SKM-1 treated with dmso at 0.1 percent for 144 hours (cell line): ENCODE data around the gene TMEM178B.

ENCODE experiments used
- DNase-seq: peaks from one replicate; lab custom pipeline; 2025; ENCODE audit not compliant: unreplicated experiment; lab: John Stamatoyannopoulos, UW

TMEM178B gene

DNA sequence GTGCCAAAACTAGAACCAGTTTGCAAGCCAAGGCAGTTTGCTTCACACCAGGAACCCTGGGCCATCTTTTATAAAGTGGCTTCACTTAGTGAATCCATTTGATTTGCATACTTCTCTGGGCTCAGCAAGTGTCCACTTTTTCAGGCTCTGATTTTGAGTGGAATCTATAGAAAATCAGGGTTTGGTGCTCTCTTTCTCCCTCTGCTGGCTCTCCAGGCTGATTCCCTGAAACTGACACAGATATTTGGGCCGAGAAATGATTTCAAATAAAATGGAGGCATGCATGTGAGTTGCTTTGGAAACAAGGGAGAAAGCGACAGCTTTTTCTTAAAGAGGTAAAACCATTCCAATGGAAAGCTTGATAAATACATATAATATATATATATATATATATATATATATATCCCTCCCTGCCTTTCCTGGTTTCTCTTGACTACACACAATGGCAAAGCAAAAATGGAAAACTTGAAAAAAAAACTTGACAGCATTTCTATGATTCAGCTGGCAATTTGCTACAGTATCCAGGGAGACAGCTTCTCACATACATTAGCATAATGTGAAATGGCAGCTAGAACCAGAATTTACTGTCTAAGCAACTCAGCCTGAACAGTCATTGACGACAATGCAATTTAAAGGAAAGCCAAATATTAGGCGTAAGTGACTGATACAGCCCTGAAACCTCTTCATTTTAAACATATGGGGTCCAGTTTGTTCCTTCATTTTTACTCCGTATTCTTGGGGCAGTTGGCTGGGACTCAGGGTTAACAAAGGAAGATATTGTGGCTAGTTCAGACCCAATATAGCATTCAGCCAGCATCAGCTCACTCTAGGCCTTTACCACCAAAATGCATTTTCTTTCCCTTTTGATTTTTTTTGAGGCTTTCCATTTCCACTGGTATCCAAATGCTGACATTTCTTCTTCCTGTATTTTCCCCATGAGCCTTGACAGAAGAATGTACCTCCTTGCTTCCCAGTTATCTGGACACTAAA is 188.5 kb downstream of the TMEM178B start:
- DNase-seq, result no peak

DNA sequence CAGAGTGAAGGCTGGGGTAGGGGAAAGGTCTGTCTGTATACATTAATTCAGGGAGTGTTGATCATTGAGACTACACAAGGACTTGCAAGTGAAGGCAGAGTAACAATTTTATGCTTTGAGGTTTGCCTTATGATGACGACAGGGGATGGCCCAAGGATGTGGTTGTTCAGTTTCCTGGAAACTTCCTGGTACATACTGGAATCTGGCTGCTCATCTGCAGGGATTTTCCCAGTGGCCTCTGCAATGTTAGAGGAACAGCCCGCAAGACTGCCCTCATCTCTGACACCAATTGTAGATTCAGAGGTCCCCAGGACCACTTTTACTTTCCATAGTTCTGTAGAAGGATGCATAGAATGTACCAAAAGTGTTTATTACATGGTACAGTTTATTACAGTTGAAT is 189.6 kb downstream of the TMEM178B start:
- no peak for DNase-seq

DNA sequence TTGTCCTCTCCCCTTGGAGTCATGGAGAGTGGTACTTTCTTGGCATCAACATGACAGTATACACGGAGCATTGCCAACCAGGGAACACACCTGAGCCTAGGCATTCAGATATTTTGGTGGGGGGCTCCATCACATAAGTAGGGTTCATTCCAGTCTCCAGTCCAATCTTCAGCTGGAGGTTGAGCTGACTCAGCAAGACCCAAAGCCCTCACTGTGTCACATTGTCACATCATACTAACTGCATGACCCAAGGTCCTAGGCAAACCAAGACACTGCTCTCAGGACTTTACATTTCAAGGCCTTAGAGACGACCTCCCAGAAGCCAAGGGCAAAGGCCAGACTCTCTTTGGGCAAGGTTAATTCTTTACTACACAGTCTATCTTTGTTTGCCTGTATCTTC is 190.1 kb downstream of the TMEM178B start:
- DNase-seq, result no peak

DNA sequence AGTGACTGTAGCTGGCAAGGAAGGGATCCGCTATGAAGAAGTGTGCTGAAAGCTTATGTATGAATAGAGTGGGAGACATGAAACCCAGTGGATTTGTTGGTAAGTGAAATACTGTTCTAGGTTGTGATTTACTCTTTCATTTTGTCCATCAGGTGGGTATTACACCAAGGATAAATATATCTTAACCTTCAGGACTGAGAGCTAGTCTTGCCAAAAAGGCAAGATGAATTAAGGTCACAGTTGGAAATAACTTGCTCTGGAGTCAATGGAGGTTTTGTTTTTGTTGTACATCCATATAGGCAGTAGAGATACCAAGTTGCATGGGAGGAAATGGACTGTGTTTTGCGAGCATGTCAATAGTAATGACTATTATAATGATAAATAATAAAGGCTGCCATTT is 190.6 kb downstream of the TMEM178B start:
- no peak for DNase-seq

DNA sequence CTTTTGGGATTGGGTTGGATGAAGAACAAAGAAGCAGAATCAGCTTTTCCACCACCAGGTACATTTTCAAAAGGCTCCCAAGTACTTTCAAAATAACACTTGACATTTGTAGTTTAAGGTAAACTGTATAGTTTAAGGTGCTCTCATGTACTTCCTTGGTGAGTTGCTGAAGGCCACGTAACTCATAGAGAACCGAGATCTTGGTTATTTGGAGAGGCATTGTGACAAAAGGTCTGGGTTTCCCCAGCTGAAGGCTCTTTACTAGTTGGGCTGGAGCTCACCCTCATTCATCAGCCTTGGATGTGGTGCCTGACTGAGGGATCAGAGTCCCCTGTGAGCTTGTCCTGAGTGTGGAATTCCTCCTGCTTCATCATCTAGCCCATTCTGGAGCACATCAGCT is 191.8 kb downstream of the TMEM178B start:
- DNase-seq, result no peak

DNA sequence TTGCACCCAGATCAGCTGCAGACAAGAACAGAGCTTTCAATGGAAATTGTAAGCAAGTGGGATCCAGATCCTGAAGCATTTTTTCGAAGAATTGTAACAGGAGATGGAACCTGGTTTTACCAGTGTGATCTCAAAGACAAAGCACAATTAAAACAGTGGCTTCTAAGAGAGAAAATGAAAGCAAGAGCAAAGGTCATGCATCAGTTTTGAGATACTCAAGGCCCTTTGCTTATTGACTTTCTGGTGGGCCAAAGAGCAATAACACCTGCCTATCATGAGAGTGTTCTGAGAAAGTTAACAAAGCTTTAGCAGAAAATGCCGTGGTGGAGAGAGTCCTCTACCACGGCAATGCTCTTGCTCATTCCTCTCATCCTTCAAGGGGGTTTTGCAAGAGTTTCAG is 194.8 kb downstream of the TMEM178B start:
- DNase-seq, result no peak

DNA sequence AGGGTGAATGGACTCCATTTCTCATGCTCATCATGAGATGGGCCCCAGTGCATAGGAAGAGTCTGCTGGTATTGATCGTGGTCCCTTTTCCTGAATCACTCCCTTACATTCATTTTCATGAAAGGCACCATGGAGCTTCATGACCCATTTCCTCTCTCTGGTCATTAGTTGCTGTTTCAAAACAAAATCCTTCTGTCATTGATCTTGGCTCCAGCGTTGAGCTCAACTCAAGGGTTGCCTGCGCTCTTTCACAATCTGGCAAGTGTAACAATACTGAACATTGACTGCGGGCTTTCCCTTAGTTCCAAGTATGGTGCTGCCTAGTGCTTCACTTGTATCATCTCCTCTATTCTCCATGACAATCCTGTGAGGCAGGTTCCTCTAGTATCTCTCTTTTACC is 197.6 kb downstream of the TMEM178B start:
- no peak for DNase-seq

DNA sequence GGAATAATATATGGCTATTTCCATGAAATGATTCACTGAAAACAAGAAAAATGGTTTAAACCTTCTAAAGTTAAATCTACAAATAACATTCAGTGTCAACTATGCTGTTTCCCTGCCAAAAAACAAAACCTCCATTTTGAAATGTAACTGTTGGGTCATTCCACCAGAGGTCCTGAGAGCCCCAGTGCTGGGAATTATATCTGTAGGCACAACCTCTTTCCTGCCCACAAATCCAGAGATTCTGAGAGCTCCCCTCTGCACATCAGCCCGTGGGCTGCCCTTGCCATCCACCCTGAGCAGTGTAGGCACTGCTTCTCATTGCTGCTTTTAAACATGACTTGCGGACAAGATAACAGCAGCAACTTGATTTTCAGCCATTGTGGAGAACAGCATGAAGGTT is 198.6 kb downstream of the TMEM178B start:
- no peak for DNase-seq

DNA sequence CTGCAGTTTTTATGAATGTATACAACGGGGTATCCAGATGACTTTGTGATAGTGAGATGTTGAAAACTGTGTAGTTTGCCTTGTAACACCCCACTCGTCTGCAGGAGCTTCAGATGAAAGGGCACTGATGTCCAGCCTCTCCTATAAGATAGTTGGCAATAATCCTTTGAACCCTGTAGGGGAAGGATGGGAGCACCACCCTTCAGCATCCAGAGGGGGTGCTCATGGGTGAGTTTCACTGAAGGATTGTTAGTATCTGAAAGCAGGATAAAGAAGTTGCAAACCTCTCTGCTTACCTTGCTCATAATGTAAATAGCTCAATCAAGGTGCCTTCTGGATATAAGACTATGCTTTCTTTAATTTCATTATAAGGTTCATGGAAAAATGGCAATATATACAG is 201.5 kb downstream of the TMEM178B start:
- no peak for DNase-seq

DNA sequence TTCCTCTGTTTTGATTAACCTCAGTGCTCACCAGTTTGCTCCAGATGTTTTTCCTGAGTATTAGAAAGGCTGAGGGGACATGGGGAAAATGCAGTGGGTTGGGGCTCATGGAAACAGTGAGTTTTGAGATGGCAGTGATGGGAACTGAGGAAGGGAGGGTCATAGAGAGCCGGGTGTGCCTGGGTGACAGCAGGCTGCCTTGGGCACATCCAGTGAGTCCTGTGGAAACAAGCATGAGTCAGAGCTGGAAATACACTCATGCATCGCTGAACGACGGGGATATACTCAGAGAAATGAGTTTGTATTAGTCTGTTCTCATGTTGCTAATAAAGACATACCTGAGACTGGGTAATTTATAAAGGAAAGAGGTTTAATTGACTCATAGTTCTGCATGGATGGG is 202.2 kb downstream of the TMEM178B start:
- no peak for DNase-seq

DNA sequence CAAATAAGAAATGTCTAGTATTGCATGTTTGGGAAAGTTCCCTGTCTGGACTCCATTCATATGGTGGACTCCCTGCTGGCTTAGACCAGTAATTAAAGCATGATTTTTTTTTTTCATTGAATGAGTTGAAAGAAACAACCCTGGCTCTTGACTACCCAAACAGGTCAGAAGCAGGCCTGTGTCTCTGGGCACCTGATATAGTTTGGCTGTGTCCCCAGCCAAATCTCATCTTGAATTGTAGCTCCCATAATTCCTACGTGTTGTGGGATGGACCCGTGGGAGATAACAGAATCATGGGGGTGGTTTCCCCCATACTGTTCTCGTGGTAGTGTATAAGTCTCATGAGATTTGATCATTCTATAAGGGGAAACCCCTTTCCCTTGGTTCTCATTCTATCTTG is 206.2 kb downstream of the TMEM178B start:
- no peak for DNase-seq

DNA sequence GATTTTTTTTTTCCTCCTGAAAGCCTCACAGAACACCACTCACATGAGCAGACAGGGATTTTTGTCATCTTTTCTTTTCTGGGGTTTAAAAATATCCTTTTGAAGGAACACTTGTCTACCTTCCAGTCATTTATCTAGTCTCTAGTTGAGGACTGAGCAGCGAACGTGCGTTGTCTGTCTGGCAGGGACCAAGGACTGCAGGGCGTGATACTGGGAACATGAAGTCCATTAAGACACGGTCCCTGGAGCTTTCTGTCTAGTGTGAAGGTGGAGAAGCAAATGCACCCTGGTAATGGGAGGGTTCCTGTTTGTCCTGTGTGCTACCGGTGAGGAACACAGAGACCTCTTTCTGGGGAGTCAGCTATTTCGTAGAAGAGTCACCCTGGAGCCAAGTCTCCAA is 207.4 kb downstream of the TMEM178B start:
- DNase-seq, result no peak

DNA sequence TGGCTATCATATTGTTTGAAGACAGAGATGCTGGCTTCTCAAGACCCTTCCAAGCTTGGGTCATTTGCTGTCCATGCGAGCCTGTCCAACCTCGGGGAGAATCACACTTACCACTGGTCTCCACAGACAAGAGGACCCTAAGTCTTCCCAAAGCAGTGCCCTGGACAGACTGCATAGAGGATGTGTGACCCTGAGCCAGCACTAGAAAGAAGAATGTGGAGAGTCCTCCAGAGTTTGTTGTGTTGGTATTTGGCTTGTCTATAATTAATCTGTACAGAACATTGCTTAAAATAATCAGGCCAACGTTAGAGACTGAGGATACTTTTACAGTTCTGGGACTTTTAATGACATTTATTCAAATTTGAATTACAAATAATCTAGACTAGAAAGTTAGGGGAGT is 212.7 kb downstream of the TMEM178B start:
- no peak for DNase-seq

DNA sequence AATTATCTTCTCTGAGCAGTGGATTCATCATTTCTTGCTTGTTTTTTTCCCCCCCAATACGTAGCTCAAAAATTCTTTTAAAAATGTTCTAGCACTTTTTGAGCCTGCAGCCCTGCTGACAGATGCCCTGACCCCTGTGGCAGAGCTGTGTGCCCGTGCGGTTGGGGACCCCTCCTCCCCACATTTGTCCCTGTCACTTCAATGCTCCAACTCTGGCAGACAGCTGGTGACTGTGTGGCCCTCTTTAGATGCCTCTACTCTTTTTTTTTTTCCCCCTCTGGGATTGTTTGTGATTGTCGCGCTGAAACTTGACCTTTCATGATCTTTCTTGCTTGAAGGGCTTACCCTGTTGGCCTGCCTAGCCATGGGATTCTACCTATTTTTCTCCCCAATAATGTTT is 214.1 kb downstream of the TMEM178B start:
- DNase-seq, result no peak

DNA sequence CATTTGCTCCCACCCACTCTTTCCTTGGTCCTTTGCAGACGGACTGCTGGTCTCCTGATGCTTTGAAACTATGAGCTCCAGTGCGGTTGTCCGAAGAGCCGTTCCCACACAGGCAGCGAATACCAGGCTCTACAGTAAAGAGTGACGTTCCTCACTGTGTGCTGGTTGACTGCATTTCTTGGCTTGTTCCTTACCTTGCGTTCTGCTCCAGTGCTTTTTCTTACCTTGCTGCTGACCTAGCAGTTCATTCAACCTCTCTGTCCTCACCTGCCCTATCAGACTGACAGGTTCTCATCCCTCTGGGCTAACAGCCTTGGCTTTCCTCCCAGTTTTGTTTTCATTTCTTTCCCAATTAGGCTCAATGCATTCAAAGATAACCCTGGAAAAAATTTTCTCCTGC is 214.8 kb downstream of the TMEM178B start:
- no peak for DNase-seq

DNA sequence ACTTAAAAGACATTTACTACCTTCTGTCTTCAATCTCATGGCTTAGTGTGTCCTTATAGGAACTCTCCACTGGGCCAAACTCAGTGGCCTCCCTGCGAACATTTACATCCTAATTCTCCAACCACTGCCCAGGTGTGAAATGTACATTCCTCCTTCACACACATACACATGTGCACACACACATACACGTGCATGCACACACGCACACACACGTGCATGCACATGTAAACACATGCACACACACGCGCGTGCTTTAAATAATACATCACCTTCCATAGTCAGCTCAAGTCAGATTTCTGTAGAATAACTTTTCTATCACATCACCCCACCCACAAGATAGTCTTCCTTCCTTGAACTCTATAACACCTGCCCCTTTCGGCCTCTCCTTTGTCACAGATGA is 216.5 kb downstream of the TMEM178B start:
- DNase-seq, result no peak

DNA sequence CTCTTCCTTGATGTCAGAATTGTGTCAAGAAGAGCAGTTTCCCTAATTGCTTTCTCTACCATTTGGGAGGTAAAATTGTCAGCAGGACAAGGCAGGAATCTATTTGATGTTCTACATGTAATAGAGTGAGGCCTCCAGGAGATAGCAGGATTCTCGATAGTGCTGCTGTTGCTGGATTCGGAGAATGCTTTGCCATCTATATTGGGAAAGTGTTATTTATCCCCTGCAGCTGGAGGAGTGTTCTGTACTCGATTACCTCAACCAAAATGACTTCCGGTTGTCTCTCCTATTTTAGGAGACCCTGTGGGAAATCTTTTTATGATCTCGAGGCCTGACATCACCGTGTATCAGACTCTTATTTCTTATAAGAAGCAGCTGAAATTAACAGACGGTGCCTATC is 217.1 kb downstream of the TMEM178B start:
- DNase-seq, result no peak

DNA sequence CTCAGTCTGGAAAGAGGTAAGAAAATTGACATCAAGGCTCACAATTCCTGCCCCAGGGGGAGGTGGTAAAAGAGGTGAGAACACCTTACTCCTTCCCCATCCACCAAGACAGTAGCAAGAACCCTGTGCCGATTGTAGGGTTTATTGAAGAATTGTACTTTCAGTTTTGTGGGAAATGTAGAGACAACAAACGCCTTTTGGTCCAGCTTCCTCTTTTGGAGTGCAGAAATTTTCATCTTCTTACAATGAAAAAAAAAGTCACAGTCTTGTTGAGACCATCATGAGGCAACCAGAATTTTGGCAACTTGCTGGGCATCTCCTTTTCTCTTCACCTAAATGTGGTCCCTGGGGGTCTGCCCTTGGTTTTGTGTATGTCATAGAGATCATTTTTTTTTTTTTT is 217.7 kb downstream of the TMEM178B start:
- DNase-seq, result no peak

DNA sequence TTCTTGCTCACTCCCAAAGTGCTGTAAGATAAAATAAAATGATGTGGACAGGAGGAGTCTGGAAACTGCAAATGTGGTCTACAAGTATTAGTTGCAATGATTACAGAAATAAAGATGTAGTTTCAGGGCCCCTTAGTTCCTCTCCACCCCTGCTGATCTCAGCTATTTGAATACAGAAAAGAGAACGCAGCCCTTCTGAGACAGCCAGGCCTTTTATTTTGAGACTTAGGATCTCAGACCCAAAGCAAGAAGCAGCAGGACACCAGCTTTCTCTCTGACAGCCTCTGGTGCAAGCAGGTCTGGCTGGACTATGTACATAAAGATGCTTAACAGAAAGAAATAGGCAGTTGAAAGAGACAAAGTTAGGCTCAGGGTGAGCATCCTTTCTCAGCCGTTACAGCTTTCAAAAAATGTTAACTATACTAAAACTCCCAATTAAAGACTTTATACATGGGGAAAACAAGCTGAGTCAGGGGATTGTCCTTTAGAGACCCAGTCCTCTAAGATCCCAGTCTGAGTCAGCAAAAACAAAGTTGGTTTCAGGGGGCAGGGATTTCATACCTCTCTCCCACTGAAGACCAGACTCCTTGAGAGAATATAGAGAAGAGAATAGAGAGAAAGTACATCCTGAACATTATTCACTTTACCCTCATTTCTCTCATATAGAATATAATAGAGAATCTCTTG is 220.4 kb downstream of the TMEM178B start:
- no peak for DNase-seq

DNA sequence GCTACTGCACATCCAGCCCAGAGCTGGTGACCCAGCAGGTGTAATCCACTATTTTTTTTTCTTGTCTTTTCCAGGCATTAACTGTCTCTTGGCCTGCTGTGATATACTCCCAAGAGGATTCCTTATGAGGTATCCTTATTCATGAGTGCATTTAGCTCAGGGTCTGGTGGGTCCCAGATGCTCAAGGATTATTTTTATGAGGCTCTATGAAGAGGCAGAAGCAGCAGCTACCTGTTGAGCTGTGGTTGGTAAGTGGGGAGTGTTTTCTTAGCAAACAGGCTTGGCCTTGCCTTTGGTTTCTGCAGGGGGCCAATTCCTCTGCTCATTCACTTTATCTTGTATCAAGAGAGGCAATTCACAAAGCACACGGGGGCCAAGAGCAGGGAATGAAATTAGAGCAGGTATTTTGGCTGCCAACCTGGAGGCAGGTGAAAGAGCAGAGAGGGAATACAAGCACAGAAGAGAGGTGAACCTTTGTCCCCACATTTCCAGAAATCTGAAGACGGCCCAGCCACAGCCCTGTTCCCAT is 221.6 kb downstream of the TMEM178B start:
- DNase-seq, result no peak

DNA sequence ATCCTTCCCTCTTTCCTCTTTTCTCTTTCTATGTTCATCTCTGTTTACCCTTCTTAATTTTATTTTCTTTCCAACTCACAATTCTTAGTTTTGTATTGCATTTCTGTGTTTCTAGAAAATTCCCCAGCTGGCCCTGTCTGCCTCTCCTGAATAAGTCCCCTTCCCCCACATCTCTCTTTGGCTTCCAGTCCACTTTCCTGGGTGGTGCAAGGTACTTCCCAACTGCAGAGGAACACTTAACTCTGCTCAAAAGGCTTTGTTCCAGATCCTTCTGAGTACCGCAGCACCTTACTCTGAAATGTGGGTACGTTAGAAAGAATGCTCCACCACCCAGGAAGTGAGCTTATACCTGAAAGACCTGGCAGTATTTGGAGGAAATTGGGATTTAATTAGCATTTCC is 227.0 kb downstream of the TMEM178B start:
- DNase-seq, result no peak

DNA sequence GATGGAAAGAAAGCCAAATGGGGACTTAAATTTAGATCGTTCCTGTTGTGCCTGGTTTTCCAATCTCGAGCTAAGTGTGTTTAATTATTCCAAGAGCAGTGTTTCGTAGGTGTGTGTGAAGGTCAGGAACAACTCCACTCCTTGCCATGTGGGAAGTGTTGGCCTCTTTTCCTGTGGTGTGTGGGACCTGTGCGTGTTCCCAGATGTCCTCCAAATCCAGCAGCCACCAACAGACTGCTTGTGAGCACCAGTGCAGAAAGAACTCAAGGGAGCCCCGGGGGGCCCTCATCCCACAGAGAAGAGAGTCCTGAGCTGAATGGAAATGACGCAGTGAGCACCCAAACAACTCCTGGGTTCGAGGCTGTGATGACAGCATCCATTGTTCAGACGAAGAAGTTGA is 227.7 kb downstream of the TMEM178B start:
- DNase-seq, result no peak
